Measurements from ENCODE around the gene SLC10A6. TPM values are rescaled to one million over a fixed set of nuclear protein-coding genes. Genes with fewer than 3 reads are reported as not detected.
"Not testable (repeated sequence)": the region's sequence is repeated elsewhere in the genome, so short reads cannot be mapped to it uniquely, and the experiment has no call there.

The SLC10A6 gene
- total and polyA plus RNA-seq, 9 donors: 0.05 to 0.72 (median 0.27) TPM; not detected in 4

DNA sequence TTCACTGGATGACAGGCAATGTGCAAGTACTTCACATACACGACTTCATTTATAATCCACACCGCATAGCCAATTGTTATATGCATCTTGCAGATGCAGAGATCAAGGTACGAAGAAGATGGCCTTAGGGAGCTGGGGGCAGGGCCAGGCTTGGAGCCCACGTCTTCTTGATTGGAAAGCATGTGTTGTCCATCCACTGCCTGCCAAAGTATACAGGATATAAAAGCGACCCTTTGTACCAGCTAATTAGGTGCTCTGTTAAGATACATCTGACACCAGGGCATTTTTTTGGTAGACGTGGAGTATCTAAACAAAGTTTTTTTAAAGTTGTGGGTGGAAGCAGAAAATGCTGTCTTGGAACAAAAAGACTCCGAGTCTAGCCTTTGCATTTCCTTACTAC, 41.6 kb upstream of the SLC10A6 start:
- intact Hi-C loops (cut with DNase I): loop anchor here in 3 of 4 donors (5.0 to 10.0 kb wide), 3 partner anchors 73 to 396 kb away; partner anchors contain the start of gene PTPN13 (in 3 of the 3)
- no peaks in the 10 kb centered on the region for H3K27me3 ChIP-seq

DNA sequence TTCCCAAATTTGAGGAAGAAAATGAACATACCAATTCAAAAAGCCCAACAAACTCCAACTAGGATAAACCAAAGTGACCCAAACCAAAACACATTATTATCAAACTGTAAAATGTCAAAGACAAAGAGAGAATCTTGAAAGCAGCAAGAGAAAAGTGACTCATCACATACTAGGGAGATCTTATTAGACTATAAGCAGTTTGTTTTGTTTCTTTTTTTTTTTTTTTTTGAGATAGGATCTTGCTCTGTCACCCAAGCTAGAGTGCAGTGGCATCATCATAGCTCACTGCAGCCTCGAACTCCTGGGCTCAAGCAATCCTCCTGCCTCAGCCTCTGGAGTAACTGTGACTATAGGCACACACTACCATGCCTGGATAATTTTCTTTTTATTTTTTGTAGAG, 30.5 kb upstream of the SLC10A6 start:
- Histone ChIP-seq H3K27ac (no peak overlapping the region), H3K27me3 (no peaks in the 10 kb centered on the region), H3K4me3 (no peak overlapping the region), H3K36me3 (no peaks in the 10 kb centered on the region), H3K9me3 (no peaks in the 10 kb centered on the region), H3K4me1 (ENCODE audit: insufficient read depth) (no peaks in the 10 kb centered on the region)
- TF ChIP-seq EP300 (IDR thresholded peaks at IDR 0.05): no peak
- no peak for TF ChIP-seq CTCF (IDR thresholded peaks at IDR 0.05)
- no peak for TF ChIP-seq POLR2A (IDR thresholded peaks at IDR 0.05)
- no peak for DNase-seq
- intact Hi-C loops (cut with DNase I): no loop called here
- WGBS, 3 donors: 74 to 76% (median 74%) methylated on average over 1 of the region's 1 CpG

More for the DNA sequence above, 41.6 kb upstream of the SLC10A6 start:
- DNase-seq: no peak
- H3K9me3 ChIP-seq: no peaks in the 10 kb centered on the region
- no peak overlapping the region for H3K4me3 ChIP-seq
- H3K27ac ChIP-seq: no peak overlapping the region
- WGBS, 3 donors: 38 to 44% (median 44%) methylated on average over 7 of the region's 7 CpGs
- TF ChIP-seq CTCF (IDR thresholded peaks at IDR 0.05) (no peak), POLR2A (IDR thresholded peaks at IDR 0.05) (no peak), EP300 (IDR thresholded peaks at IDR 0.05) (no peak)
- no peaks in the 10 kb centered on the region for H3K4me1 ChIP-seq (ENCODE audit: insufficient read depth)
- H3K36me3 ChIP-seq: no peaks in the 10 kb centered on the region

GRCh38 chr4:86878640-86879039, 29.5 kb upstream of the SLC10A6 start:
- Histone ChIP-seq H3K4me3 (no peak overlapping the region), H3K36me3 (no peaks in the 10 kb centered on the region), H3K9me3 (no peaks in the 10 kb centered on the region), H3K27ac (no peak overlapping the region), H3K27me3 (no peaks in the 10 kb centered on the region), H3K4me1 (ENCODE audit: insufficient read depth) (no peaks in the 10 kb centered on the region)
- DNase-seq: no peak
- 98 to 100% (median 99%) methylated on average over 2 of the region's 2 CpGs for WGBS, 3 donors
- intact Hi-C loops (cut with DNase I): no loop called here
- TF ChIP-seq POLR2A (IDR thresholded peaks at IDR 0.05) (no peak), CTCF (IDR thresholded peaks at IDR 0.05) (no peak), EP300 (IDR thresholded peaks at IDR 0.05) (no peak)

DNA sequence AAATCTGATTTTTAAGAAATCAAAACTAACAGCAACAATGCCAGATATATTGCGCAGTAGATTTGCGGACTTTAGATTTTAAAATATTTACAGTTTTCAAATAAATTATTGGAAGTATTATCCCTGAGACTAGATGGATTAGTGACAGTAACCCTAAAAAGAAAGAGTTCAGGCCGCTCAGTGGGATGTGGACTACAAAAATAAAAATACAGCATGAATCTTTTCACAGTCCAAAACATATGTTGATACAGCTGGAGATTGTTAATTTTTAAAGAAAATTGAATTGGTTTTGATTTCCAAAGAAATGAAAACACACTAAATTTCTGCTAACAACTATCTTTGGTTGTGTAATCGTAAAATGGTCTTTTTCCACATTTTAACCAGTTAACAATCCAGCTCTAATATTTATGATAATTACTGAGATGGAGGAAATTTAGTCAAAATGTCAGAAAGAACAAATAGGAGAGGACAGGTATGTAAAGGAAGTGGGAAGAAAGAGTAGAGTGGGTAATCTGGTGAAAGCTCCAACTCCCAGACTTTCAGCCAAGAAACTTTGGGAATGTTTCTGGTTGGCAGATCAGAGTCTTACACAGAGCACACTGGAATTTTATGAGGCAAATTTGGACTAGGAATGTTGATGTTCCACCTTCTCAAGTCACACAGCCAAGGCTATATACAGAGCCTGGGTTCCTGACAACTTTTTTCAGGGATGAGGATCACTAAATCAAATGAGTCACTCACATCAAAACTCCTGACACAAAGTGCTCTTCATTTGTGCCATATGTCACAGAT, 27.9 kb upstream of the SLC10A6 start:
- TF ChIP-seq CTCF (IDR thresholded peaks at IDR 0.05) (no peak), POLR2A (IDR thresholded peaks at IDR 0.05) (no peak), EP300 (IDR thresholded peaks at IDR 0.05) (no peak)
- no peak overlapping the region for H3K27ac ChIP-seq

GRCh38 chr4:86875436-86875835, 26.3 kb upstream of the SLC10A6 start:
- H3K4me3 ChIP-seq; H3K4me1 ChIP-seq (ENCODE audit: insufficient read depth); H3K36me3 ChIP-seq; H3K9me3 ChIP-seq; H3K27me3 ChIP-seq; intact Hi-C loops (cut with DNase I); DNase-seq; H3K27ac ChIP-seq: not testable (repeated sequence)
- 64 to 83% (median 80%) methylated on average over 4 of the region's 4 CpGs for WGBS, 3 donors

More for the DNA sequence above, 27.9 kb upstream of the SLC10A6 start:
- Histone ChIP-seq H3K36me3 (no peaks in the 10 kb centered on the region), H3K27me3 (no peaks in the 10 kb centered on the region), H3K9me3 (no peaks in the 10 kb centered on the region), H3K4me1 (ENCODE audit: insufficient read depth) (no peaks in the 10 kb centered on the region), H3K4me3 (no peak overlapping the region)
- WGBS, 3 donors: 38 to 62% (median 58%) methylated on average over 4 of the region's 4 CpGs
- intact Hi-C loops (cut with DNase I): no loop called here
- DNase-seq: no peak

All from ovary (tissue), 9 donors.